Activated T-cell treated with anti-CD3 and anti-CD28 coated beads for 24 hours (primary cell): ENCODE data around the gene HNMT.
A peak's percentile ranks its signal among the peaks of the same experiment; 100 is the strongest.
"Not testable (repeated sequence)": the region's sequence is repeated elsewhere in the genome, so short reads cannot be mapped to it uniquely, and the experiment has no call there.

Experiments
- DNase-seq: peaks from one replicate; pipeline ENCODE4 v3.0.0-alpha.2; 2020; ENCODE audit warnings: low read depth

HNMT gene

GRCh38 chr2:137946227-137946626, 18.0 kb upstream of the HNMT start:
- DNase-seq = no peak

- DNase-seq = no peak
Observed at GRCh38 chr2:137947032-137947727, 17.1 kb upstream of the HNMT start.

- peak; percentile 12 for DNase-seq
Observed at GRCh38 chr2:137947728-137948336, 16.4 kb upstream of the HNMT start.

- no peak for DNase-seq
Observed at GRCh38 chr2:137948894-137949293, 15.4 kb upstream of the HNMT start.

- no peak for DNase-seq
Observed at GRCh38 chr2:137950238-137950637, 14.0 kb upstream of the HNMT start.

GRCh38 chr2:137951586-137951985, 12.7 kb upstream of the HNMT start:
- DNase-seq = no peak

GRCh38 chr2:137952586-137953129, 11.6 kb upstream of the HNMT start:
- no peak for DNase-seq

GRCh38 chr2:137955536-137955935, 8.7 kb upstream of the HNMT start:
- no peak for DNase-seq

- DNase-seq = no peak
Observed at GRCh38 chr2:137957033-137957432, 7.2 kb upstream of the HNMT start.

GRCh38 chr2:137959166-137959565, 5.1 kb upstream of the HNMT start:
- no peak for DNase-seq

GRCh38 chr2:137960223-137960622, 4.0 kb upstream of the HNMT start:
- DNase-seq = no peak

- no peak for DNase-seq
Observed at GRCh38 chr2:137961602-137962001, 2.7 kb upstream of the HNMT start.

GRCh38 chr2:137963535-137964065, 673 bp upstream of the HNMT start:
- no peak for DNase-seq

- no peak for DNase-seq
Observed at GRCh38 chr2:137964859-137965459, 686 bp downstream of the HNMT start.

GRCh38 chr2:137966043-137966442, 1.8 kb downstream of the HNMT start:
- DNase-seq = no peak

GRCh38 chr2:137967042-137967441, 2.8 kb downstream of the HNMT start:
- DNase-seq = no peak

GRCh38 chr2:137968477-137969417, 4.5 kb downstream of the HNMT start:
- no peak for DNase-seq

- no peak for DNase-seq
Observed at GRCh38 chr2:137969418-137969765, 5.1 kb downstream of the HNMT start.

GRCh38 chr2:137969876-137970275, 5.6 kb downstream of the HNMT start:
- DNase-seq = no peak

- not testable (repeated sequence) for DNase-seq
Observed at GRCh38 chr2:137971259-137971658, 7.0 kb downstream of the HNMT start.

- DNase-seq = no peak
Observed at GRCh38 chr2:137973280-137973679, 9.0 kb downstream of the HNMT start.
